GM20431 (cell line): ENCODE data around the gene SHH.

Experiments used
- in situ Hi-C: fragments of 300-500 bp; cut with MseI, MboI; formaldehyde crosslinking; loops from one replicate; pipeline ENCODE4 v1.15.0; 2020; ENCODE audit warnings: low sequenced_read_pairs; ENCODE audit not compliant: unreplicated experiment

SHH gene

DNA sequence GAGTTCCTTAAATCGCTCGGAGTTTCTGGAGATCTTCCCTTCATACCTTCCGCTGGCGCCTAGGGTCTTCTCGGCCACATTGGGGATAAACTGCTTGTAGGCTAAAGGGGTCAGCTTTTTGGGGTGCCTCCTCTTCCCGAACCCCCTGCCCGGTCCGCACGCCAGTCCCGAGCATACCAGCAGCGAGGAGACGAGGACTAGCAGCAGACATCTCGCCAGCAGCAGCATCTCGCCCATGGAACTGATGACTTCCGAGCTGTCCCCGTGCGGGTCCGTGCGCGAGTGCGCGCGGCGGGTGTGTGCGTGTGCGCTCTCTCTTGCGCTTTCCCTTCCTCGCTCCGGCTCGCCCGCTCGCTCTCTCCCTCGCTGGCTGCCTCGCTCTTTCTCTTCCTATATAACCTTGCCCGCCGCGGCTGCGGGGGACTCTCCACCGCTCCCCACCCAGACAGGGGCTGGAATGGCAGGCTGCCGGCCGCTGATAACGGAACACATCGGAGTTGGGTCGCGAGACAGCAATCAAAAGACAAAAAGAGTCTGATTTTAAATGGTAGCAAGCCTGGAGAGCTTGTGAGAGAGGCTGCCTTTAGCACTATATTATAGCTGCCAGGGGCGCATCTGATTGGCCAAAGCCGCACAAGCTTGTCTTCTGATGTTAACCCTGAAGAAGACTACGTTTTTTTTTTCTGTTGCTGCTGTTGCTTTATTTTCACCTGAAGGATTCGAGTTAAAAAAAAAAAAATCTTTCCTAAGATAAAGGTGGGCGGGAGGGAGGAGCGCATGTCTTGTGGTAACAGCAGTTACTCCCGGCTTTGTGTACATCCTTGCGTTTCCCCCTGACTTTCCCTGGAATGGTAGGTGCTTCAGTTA, at the start of gene SHH:
Gene SHH, minus strand, starts transcription at position 569 of the 867 bp plus-strand sequence. Its CDS starts 341 bp downstream, at position 228.
- in situ Hi-C loops: loop anchor here (10.0 to 25.0 kb wide), 2 partner anchors 663 to 1000 kb away; no protein-coding TSS in a partner anchor

- in situ Hi-C loops: no loop called here
Observed at GRCh38 chr7:155861480-155861868, 49.2 kb upstream of the SHH start.

- in situ Hi-C loops: no loop called here
Observed at GRCh38 chr7:155860840-155861479, 48.7 kb upstream of the SHH start.

DNA sequence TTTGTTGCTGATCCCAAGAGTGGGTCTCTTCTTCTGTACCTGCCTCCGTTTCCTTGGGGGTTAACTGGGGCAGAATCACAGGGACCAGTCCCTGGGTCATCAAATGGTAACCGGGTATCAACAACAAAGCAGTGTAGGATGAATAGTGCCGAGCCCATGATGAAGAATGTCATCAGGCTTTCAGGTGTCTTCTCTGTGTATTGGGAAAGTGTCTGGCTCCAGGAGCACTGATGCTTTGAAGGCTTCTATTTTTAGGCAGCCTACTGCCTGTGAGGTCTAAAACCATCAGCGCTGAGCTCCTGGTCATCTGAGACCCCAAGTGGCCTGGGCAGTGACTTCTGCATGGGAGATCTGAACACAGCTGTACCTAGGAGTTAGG, 48.2 kb upstream of the SHH start:
- in situ Hi-C loops: no loop called here

DNA sequence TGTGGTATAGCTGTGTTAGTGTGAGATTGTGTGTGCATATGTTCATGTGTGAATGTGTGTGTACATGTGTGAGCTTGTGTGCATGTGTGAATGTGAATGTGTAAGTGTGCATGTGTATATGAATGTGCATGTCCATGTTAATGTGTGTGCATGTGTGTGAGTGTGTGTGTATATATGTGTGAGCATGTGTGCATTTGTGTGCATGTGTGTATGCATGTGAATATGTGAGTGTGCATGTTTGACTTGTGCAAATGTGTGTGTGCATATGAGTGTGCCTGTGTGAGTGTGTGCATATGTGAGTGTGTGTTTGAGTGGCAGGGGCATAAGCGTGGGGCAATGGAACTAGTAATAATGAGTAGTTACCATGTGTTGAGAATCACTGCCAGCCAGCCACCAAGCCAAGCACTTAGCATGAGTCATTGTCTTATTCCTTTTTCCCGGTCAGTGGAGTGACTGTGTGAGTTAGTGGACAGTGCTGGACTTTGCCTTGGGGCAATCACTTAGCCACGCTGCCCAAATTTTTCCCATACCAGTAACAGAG, 46.3 kb upstream of the SHH start:
- in situ Hi-C loops: no loop called here

DNA sequence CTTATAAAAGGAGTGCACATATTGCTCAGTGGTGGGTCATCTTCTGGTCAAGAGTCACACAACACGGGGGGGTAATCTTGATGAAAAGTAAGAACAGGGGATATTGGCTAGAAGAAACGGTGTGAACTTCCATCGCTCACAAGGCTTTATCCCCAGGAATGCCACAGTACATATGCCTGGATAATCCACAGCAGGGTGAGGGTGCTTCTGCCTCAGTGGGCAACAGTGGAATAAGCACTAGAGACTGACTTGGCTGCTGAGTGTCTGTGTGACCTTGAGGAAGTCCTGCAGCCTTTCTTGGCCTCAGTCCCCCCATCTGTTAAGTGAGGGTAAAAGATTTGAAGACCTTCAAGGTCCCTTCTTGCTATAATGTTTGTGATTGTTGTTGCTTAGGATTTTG, 44.9 kb upstream of the SHH start:
- in situ Hi-C loops: no loop called here

GRCh38 chr7:155856656-155857055, 44.4 kb upstream of the SHH start:
- in situ Hi-C loops: no loop called here

DNA sequence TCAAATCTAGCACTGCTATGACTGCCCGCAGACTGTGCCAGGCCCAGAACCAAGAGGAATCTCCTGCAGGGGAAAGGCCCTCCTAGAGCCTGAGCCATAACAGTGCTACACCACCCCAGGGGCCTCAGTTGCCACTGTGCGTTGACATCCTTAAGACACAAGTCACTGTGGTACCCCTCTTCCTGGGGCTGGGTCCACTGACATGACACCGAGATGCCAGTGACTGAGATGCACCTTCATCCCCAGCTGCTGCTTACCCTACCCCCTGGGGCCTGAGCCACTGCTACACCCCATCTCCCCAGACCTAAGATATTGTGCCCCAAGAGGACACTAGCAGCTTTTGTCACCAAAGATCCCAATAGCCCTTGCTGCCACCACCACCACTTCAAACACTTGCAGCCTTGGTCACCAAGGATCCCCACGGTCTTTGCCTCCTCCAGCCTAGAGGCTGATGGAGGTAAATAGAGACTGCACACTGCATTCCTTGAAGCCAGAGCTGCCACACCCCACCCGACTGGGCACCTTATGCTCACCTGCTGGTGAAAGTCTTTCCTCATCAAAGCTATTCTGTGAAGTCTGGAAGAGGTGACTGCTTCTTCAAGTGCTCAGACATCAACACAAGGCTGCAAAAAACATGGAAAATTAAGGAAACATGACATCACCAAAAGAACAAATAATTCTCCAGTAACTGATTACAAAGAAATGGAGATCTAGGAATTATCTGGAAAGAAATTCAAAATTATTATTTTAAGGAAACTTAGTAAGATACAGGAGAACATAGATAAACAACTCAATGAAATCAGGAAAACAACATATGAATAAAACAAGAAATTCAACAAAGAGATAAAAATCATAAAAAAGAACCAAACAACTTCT, 40.4 kb upstream of the SHH start:
- in situ Hi-C loops: no loop called here

- in situ Hi-C loops: no loop called here
Observed at GRCh38 chr7:155851892-155852291, 39.6 kb upstream of the SHH start.

DNA sequence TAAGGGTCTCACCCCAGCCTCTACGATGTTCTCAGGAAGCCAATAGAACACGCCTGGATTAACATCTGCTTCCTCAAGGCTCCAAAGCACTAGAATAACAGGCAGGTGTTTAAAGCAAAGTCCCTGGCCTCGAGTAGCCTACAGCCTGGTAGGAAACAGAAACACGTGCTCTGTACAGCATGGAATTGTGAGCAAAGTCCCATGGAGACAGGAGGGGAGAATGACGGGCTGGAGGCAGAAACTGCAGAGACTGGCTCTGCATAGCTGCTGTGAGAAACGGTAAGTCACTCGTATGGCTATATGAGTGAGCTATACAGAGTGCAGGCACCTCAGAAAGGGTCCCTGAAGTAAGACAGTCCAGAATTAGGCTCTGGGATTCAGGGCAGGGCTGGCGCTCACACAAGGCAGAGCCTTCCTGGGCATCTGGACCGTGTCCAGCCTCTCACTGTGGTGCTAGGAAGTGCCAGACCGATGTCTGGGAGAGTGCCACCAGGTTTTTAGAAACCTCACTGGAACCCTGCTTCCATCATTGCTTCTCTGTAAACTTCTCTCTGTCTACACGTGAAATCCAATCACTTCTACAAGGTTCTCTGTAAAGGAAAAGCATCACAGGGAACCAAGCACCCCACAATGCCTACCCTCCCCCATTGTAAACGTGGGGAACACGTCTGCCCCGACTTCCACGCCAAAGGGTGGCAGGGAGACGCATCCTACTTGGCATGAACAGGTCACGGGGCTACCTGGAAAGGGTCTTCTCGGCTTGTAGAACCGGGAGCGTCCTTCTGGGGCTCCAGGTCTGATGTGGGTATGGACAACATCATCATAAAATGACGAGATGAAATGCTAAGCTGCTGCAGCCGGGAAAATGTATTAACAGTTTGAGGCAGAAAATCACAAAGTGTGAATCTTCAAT, 38.8 kb upstream of the SHH start:
- in situ Hi-C loops: no loop called here

DNA sequence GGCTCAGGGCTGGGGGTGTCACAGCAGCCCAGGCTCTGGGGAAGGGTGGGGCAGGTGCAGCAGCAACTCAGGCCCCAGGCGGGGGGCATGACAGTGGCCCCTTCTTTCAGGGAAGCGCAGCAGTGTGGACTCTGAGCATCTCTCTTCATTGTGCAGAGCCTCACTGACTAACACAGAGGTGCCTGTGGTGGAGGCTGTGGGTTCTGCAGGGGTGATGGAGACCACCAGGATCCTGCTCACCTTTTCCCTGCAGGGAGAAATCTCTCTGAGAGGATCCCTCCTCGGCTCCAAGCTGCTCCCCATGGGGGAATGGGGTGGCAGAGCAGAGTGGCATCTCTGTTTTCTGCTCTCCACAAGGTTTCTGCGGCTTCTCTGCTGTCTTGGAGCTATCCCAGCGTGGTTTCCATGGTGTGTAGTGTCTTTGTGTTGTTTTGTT, 37.8 kb upstream of the SHH start:
- in situ Hi-C loops: no loop called here

DNA sequence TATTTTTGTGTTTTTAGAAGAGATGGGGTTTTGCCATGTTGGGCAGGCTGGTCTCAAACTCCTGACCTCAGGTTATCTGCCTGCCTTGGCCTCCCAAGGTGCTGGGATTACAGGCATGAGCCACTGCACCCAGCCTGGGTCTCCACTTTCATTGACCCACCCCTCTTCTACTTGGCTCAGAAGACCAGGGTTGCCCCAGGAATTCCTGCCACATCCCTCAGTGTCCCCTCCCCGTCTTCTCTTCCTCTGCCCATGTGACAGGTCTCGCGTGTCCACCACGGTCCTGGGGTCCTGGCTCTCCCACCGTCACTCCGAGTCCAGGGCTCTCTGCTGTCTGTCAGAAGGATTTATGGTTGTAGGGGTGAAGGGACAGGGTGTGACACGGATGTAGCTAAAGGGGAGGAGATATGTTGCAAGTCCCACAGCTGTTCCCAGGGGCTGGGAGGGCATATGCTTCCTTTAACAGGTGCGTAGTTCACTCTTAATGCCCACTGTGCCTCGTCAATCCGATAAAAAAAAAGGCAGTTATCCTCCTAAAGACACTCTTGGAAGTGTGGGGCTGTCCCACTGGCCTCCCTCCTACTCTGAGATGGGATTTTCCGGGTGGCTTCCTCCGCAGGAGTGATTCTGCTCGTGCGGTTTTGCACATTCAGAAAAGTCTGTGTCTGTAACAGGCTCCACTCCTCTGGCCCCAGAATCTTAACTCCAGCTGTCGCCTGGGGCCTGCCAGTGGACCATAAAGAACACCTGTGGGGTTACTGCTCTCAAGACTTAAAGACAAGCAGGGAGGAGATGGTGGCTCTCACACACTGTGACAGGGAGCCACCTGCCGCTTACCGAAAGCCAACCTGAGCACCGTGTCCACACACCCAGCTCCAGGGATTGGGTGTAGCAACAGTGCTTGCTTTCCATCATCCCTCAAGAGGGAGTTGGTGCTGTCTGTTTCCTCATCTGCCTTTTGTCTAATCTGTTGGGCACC, 36.7 kb upstream of the SHH start:
- in situ Hi-C loops: no loop called here

GRCh38 chr7:155847821-155848435, 35.7 kb upstream of the SHH start:
- in situ Hi-C loops: no loop called here

DNA sequence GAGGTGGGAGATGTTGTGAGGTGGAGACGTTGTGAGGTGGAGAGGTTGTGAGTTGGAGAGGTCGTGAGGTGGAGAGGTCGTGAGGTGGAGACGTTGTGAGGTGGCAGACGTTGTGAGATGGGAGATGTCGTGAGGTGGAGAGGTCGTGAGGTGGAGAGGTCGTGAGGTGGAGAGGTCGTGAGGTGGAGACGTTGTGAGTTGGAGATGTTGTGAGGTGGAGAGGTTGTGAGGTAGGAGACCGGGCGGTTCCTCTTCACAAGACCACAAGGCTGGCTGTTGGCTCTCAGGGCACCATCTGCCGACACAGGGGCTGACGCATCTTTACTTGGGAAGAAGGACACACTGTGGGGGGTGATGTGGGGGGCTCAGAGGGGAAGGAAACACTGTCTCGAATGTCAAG, 34.7 kb upstream of the SHH start:
- in situ Hi-C loops: no loop called here

DNA sequence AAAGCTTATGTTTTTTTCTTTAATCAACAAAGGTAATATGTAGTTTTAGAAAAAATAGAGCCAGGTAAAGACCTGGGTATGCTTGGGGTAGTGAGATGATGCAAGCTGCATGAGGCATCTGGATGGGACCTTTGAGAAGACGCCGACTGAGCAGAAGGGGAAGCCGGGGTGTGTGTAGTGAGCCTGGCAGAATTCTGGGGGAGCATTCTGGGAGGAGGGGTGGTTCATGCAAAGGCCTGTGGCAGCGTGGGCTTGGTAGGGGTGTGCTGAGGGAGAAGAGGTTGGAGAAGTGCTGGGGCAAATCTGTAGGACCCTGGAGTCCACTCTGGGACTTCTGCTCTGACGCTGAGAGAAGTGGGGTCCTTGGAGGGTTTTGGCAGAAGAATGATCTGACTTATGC, 33.9 kb upstream of the SHH start:
- in situ Hi-C loops: no loop called here

DNA sequence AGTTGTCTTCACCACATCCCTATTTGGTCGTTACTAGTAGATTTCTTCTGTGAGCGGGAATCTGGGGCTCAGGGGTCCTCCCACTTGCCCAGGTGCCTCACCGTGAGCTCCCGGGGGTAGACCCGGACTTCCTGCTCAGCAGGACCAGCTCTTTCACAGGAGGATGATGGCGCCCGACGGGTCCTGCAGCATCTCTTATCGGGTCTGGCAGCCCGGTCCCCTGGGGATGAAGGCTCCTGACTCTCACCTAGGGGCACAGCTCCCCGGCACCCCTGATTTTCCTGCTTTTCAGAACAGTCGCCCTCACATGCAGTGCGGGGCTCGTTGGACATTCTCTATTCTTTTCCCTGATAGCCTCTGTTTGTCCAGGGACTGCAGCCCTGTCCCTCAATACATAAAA, 33.0 kb upstream of the SHH start:
- in situ Hi-C loops: no loop called here

- in situ Hi-C loops: no loop called here
Observed at GRCh38 chr7:155844526-155844925, 32.3 kb upstream of the SHH start.

DNA sequence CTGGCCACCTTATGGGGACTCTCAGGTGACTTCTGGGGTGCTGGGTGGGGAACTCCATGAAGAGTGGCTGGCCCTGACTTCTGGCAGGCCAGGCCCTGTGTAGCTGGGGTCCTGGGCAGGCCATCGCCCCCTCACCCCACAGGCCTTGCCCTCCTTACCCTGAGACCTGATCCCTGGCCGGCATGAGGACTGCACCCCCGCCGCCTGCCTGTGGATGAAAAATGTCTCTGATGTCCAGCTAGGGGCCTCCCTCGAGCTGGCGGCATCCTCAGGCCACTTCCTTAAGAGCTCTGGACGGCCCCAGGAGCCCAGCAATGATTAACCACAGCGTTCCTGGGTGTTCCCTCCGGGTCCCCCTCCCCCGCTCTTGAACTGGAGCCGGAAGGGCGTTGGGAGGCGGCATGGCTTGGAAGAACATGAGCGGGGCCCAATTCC, 31.8 kb upstream of the SHH start:
- in situ Hi-C loops: no loop called here
